Adrenal gland (tissue), 12 donors: ENCODE data around the gene SNN. TPM values are rescaled to one million over a fixed set of nuclear protein-coding genes. Genes with fewer than 3 reads are reported as not detected.

Source experiments
- DNase-seq, 7 donors: peaks; one replicate each; pipeline ENCODE4 v3.0.0-alpha.2; 2019 to 2020
- H3K27ac ChIP-seq, 5 donors: fragments of 200-600 bp; sonication (generic) in 4 of 5; 1 replicate in 3 of 5; 2 replicates in 2 of 5; pipeline versions ENCODE4 v1.5.1 to v1.8.0; 2016 to 2020; ENCODE audit warnings: mild to moderate bottlenecking in 1 of 5
- H3K27me3 ChIP-seq: fragments of 200-600 bp; 2 replicates; pipeline ENCODE4 v1.8.0; 2021
- H3K36me3 ChIP-seq, 2 donors: fragments of 200-600 bp; replicated peaks in 1 of 2; 1 replicate in 1 of 2; 2 replicates in 1 of 2; pipeline versions ENCODE4 v1.5.1 to v1.8.0; 2018 to 2022
- H3K4me1 ChIP-seq, 2 donors: fragments of 200-600 bp; replicated peaks in 1 of 2; 1 replicate in 1 of 2; 2 replicates in 1 of 2; pipeline versions ENCODE4 v1.5.1 to v1.8.0; 2018 to 2021
- H3K4me3 ChIP-seq, 4 donors: fragments of 200-600 bp; sonication (generic) in 3 of 4; one replicate each; pipeline ENCODE4 v1.5.1; 2016 to 2018
- H3K9me3 ChIP-seq, 3 donors: fragments of 200-600 bp; sonication (generic) in 1 of 3; replicated peaks in 1 of 3; 1 replicate in 2 of 3; 2 replicates in 1 of 3; pipeline versions ENCODE4 v1.5.1 to v1.8.0; 2016 to 2021
- CTCF ChIP-seq, 6 experiments: fragments of 450-650 bp in 4 of 6; fragments of 200-600 bp in 2 of 6; sonication (generic) in 1 of 6; IDR thresholded peaks; 1 replicate in 5 of 6; 2 replicates in 1 of 6; pipeline versions ENCODE4 v1.5.1 to v1.8.0; 2016 to 2021; ENCODE audit warnings: antibody characterized with exemption in 6 of 6, mild to moderate bottlenecking in 2 of 6, moderate library complexity in 1 of 6
- POLR2A ChIP-seq, 2 donors: fragments of 450-650 bp; IDR thresholded peaks; one replicate each; pipeline ENCODE4 v1.6.1; 2017; ENCODE audit warnings: antibody characterized with exemption in 2 of 2, mild to moderate bottlenecking in 2 of 2, moderate library complexity in 1 of 2
- WGBS, 4 donors: extraction: QIAGEN DNeasy Blood & Tissue Kit in 2 of 4; methylation state at CpG; one replicate each; pipeline versions ENCODE4 v1.1.5 to v1.1.7; 2013 to 2017; 5-methylcytosine and 5-hydroxymethylcytosine counted together
- intact Hi-C, 2 donors: fragments of 100-400 bp; cut with DNase I; formaldehyde crosslinking; loops; one replicate each; pipeline versions ENCODE4 v1.14.1 to v1.15.0; 2022 to 2023
- polyA plus RNA-seq, 3 donors: library from polyadenylated mRNA; stranded (reverse); fragments of 200-250 nt in 2 of 3; fragments of 350-450 nt in 1 of 3; fragmentation: Illumina TruSeq in 1 of 3; extraction: RNeasy Lipid Tissue Mini Kit (QIAGEN cat#74804) in 1 of 3; gene quantifications; one replicate each; pipeline ENCODE4 v1.2.3, GENCODE V29; 2013 to 2014
- total RNA-seq, 9 donors: library from RNA; depleted of rRNA in 4 of 9; stranded (reverse); fragments of >200 nt in 4 of 9; fragments of 120-200 nt in 1 of 9; fragmentation: NEBNext Ultra II Directional in 1 of 9; extraction: Animal tissue kit (Norgen Biotek cat#: 25700) in 1 of 9; gene quantifications; one replicate each; pipeline versions ENCODE4 v1.1.0 to v1.2.4, GENCODE V29; 2013 to 2023
- donor health status: healthy with polysubstance abuse.
- donor health status: Bipolar disorder and iron deficiency.
- donor health status: DM: yes; HTN: yes; CAD: no.
- donor health status: DM: no; HTN: no; CAD: no.
- donor health status: DM: no; HTN: no; CAD: no.
- donor health status: DM: yes; HTN: yes; CAD: no.

SNN gene
- total and polyA plus RNA-seq, 12 donors = 10.5 to 94.7 (median 39.3) TPM

- intact Hi-C loops = no loop called here
- WGBS, 4 donors = 89 to 95% (median 92%) methylated on average over 4 to 7 of the region's 7 CpGs
Observed at GRCh38 chr16:11655655-11656054, 12.6 kb upstream of the SNN start.

GRCh38 chr16:11657556-11657955, 10.7 kb upstream of the SNN start:
- H3K4me3 ChIP-seq = no peak overlapping the region
- no peak overlapping the region for H3K27ac ChIP-seq
- TF ChIP-seq POLR2A (IDR thresholded peaks at IDR 0.05) (no peak), CTCF (IDR thresholded peaks at IDR 0.05) (no peak)
- H3K27me3 ChIP-seq = no peaks in the 10 kb centered on the region
- whole genome bisulfite sequencing, 4 donors = 90 to 96% (median 92%) methylated on average over 7 to 8 of the region's 8 CpGs
- DNase-seq = no peak
- no peaks in the 10 kb centered on the region for H3K4me1 ChIP-seq
- intact Hi-C loops = no loop called here
- no peaks in the 10 kb centered on the region for H3K9me3 ChIP-seq
- H3K36me3 ChIP-seq = no peaks in the 10 kb centered on the region

More at GRCh38 chr16:11655655-11656054, 12.6 kb upstream of the SNN start:
- Histone ChIP-seq H3K27me3 (no peaks in the 10 kb centered on the region), H3K4me1 (no peaks in the 10 kb centered on the region), H3K9me3 (no peaks in the 10 kb centered on the region), H3K36me3 (no peaks in the 10 kb centered on the region), H3K4me3 (no peak overlapping the region), H3K27ac (no peak overlapping the region)
- TF ChIP-seq CTCF (IDR thresholded peaks at IDR 0.05) (no peak), POLR2A (IDR thresholded peaks at IDR 0.05) (no peak)
- DNase-seq = no peak

GRCh38 chr16:11658896-11659708, 9.2 kb upstream of the SNN start:
- 73 to 88% (median 80%) methylated on average over 12 to 19 of the region's 19 CpGs for WGBS, 4 donors
- TF ChIP-seq CTCF (IDR thresholded peaks at IDR 0.05) (no peak), POLR2A (IDR thresholded peaks at IDR 0.05) (no peak)
- H3K36me3 ChIP-seq = no peaks in the 10 kb centered on the region
- no peaks in the 10 kb centered on the region for H3K27me3 ChIP-seq
- intact Hi-C loops = no loop called here
- no peaks in the 10 kb centered on the region for H3K4me1 ChIP-seq
- no peak overlapping the region for H3K27ac ChIP-seq
- H3K4me3 ChIP-seq = no peak overlapping the region
- no peak for DNase-seq
- H3K9me3 ChIP-seq = no peaks in the 10 kb centered on the region

- TF ChIP-seq POLR2A (IDR thresholded peaks at IDR 0.05) = no peak
- no peak for TF ChIP-seq CTCF (IDR thresholded peaks at IDR 0.05)
- no peak overlapping the region for H3K4me3 ChIP-seq
- no peaks in the 10 kb centered on the region for H3K4me1 ChIP-seq
- 81 to 88% (median 85%) methylated on average over 12 of the region's 12 CpGs for WGBS, 4 donors
- H3K36me3 ChIP-seq = no peaks in the 10 kb centered on the region
- no peaks in the 10 kb centered on the region for H3K9me3 ChIP-seq
- intact Hi-C loops = no loop called here
- H3K27ac ChIP-seq = no peak overlapping the region
- no peak for DNase-seq
- no peaks in the 10 kb centered on the region for H3K27me3 ChIP-seq
Observed at GRCh38 chr16:11660565-11660964, 7.7 kb upstream of the SNN start.
